ENCODE measurements around the gene CTNNBL1.
"Not testable (repeated sequence)": the region's sequence is repeated elsewhere in the genome, so short reads cannot be mapped to it uniquely, and the experiment has no call there.

CTNNBL1 gene

DNA sequence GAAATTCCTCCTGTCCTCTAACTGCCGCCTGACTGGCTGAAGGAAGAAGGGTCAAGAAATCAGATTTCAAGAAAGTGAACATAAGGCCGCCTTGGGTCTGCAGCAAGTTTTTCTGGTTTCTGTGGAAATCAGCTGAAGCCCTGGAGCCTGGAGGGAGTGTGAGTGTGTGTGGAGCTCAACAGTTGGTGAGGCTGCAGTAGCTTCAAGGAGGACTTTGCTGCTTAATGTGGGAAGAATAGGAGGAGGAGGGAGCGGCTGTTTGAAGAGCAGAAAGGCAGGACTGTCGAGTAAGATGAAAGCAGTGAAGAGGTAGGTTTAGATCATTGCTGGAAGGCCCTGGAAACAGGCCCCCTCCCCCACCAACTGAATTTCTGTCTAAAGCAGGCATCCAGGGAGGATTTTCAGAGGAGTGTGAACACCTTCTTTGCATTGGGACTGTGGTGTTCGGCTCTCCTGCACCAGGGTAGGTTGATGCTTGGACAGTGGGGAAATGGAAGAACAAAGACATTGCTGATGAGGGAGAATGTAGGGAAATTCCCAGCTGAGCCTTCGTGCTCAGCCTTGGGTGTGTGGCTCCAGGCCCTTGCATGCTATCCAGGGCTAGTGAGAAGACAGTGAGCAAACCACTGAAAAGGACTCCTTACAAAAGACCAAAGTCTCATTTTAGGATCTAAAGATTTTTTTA is 129.6 kb downstream of the CTNNBL1 start:
- DNase-seq = no peak

DNA sequence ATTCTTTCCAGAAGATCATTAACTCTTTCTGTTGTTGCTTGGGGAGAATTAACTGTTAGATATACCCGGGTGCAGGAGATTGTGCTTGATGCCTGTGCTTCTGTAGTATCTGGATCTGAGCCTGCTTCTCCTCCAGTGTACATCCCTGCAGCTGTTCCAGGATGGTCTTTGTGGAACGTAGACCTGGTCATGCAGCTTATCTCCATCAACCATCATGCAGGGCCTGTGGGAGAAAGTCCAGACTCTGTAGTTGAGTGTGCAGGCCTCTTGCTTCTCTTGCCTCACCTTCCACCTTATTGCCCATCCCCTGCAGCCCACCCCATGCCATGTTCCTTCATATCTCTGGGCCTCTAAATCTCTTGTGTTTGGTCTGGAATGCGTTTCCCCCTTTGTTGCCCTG is 133.8 kb downstream of the CTNNBL1 start:
- DNase-seq = no peak

DNA sequence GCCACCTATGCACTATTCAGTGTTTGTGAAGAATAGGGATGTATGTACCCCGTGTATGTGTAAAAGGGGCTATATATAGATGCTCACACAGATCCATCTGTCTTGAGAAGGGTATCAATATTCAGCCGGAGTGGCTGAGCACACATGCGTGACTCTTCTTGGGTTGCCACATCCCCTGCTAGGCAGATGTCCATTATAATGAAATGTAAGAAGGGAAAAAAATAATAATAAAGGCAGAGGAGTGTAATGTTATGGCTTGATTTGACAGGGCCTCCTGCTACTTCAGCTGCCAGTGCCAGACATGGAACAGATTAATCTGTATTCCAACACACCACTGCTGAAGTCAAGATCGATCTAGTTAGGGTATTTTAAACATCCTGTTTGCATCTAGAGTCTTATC is 134.9 kb downstream of the CTNNBL1 start:
- no peak for DNase-seq

DNA sequence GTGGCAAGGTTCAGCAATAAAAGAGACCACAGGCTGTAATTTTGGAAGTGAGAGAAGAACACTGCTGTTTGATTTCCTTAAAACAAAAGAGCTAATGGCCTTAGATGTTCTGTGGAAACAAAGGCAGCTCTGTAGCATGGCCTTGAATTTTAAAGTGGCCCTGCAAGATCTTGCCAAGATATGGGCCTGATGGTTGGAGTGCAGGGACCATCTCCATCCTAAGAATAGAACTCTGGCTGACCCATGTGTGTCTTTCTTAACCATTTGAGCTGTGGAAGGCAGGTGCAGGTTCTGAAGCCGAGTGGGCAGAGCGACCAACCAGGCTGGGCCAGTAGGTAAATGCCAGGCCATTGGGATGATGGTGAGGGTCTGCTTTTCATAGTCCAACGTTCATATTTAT is 135.3 kb downstream of the CTNNBL1 start:
- DNase-seq = no peak

DNA sequence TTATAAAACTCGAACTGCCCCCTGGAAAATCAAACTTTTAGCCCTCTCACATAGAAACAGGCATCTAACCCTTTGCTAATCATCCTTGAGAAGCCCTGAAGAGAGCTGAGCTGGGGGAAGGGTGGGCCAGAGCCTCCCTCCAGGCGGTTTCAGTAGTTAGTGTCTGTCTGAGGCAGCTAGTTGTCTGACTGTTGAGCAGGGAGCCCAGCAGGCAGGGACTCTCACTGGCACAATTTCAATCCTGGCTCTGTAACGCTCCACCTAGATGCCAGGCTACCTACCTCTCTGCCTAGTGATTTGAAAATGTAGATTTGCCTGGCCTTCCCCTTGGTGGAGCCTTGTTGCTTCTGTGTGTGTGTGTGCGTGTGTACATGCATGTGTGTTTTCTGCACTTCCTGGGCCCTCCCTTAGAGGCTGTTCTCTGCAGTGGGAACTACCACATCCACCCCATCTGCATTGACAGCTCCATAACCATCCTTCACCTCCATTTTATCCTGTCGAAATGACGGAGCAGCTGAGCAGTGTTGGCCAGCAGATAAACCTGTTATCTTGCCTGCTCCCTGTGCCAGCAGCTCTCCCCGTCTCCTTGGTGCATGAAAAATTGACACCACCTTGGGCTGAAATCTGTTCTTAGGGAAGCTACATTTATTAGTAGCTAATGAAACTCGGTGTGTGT is 139.5 kb downstream of the CTNNBL1 start:
- DNase-seq = no peak

DNA sequence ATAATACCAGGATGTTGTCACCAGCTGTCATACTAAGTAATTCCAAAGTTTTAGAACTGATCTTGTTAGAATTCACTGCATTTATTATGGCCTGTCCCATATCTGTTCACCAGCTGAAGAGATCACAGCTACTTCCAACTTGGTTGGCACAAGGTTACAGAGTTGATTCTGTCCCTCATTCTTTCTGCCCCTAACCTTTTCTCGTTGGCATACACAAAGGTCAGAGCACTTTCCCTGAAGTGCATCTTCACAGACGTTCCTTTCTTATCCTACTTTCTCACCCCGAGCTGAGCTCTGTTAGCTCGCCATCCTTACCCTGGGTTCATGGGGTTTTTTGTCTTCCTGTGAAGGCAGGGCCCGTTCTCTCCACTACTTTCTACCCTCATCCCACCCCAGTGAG is 143.1 kb downstream of the CTNNBL1 start:
- DNase-seq = no peak

DNA sequence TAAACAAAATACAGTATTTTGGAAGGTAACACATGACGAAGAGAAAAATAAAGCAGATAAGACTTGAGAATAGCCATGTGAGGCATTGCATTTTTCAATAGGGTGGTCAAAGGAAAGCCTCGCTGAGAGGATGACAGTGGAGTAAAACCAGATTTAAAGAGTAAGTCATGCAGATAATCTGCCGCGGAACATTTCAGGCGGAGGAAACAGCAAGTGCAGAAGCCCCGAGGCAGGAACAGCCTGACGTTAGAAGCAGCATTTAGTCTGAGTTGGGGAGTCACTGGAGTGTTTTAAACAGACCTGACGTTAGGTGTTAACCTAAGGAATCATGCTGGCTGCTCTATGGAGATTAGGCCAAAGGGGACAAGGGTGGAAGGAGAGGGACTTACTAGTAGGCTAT is 144.1 kb downstream of the CTNNBL1 start:
- no peak for DNase-seq

DNA sequence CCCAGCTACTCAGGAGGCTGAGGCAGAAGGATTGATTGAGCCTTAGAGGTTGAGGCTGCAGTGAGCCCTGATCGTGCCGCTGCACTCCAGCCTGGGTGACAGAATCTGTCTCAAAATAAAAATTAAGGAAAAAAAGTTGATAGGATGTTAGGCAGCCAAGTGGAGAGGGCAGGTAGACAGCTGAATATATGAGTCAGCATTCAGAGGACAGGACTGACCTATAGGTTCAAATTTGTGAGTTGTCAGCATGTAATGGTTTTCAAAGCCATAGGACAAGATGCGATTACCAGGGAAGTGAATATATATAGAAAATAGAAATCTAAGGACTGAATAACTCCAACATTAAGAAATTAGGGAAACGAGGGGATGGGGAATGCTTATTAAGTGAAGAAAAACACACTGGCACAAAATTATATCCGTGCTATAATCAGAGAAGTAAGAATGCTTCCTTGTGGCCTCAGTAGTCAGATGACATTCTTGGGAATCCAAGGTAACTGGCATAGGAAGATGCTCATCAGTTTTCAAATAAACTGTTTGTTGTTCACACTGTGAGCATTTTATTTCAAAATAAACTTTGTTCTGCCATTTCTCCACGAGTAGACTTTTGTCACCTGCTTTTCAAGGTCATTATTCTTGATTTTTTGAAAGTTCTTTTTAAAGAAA is 145.1 kb downstream of the CTNNBL1 start:
- no peak for DNase-seq

DNA sequence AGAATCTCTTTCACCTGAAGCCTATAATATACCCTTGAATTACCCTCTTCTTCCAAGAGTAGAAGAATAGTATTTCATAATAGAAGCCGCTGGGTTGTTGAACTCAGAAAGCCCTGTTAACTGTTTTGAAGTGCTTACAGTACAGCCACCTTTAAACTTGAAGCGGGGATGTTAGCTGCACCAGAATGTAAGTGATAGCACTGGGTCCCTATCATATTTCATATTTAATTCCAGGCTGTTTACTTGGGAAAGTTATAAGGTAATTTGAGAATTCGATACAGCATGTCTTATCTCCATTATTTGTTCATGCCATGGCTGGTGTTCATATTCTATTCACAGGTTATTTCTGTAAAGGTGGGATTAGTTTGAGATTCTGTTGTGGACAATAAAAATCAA is 145.6 kb downstream of the CTNNBL1 start:
- no peak for DNase-seq

DNA sequence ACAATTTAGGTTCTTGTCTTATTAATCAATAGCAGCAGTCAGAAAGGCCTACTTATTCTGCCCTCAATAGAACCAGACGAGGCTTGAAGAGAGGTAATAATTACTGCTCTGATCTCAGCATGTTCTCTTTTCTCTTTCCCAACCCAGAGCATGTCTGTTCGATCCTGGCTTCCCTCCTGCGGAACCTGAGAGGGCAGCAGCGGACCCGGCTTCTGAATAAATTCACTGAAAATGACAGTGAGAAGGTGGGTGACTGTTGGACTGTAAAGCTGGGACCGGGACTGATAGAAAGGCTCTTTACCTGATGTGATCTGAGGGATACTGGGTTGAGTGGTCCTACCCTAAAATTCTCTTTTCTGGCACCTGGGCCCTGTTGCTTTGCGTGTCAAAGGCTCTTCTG is 146.1 kb downstream of the CTNNBL1 start:
- no peak for DNase-seq

DNA sequence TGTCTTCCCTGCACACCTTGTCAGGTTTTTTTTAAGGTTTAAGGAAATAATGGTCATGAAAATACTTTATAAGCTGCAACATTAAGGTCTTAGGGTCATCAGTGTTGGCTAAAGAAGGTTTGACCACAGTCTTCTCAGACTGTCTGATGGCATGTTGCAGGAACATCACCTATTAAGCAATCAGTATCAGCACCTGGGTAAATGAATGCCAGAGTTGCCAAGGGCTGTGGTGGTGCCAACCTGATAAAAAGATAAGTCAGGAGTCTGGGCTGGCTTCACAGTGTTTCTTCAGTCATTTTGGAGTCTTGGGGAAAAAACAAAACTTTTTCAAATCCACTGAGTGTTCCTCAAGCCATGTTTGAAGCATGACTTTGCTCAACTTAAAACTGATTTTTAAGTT is 147.6 kb downstream of the CTNNBL1 start:
- DNase-seq = no peak

DNA sequence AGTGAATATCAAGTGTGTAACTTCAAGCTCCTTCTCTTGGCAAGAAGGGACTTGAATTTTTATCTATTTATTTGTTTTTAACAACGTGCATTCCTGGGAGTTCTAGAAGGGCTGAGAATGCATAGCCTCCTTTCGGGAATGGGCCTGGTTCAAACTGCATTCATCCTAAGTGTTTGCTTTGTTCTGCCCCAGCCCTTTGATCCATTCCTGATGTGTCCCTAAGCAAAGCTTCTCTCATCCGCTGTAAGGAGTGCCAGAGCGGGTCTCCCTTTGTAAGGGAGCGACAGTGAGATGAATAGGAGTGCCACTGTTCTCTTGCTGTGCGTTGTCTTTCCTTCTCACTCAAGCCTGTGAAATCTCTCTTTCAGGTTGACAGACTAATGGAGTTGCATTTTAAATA is 148.1 kb downstream of the CTNNBL1 start:
- no peak for DNase-seq

DNA sequence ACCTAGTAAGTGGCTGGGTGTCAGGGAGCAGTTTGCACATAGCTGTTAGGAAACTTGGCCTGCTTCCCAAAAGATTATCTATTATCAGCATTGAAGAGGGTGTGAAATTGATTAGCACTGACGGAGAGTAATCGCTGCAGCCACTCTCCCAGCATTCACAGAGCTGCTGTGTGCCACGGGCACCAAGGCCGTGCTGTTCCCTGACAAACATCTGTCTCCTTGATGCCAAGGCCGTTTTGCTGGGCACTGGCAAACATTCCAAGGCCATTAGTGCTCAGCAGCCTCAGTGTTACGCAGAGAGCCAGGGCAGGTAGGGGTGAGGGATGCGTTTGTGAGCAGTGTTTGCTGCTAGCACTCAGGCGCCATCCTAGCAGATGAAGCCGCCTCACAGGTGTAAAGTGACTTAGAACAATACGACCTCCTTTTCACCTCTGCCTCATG is 151.4 kb downstream of the CTNNBL1 start:
- DNase-seq = no peak

DNA sequence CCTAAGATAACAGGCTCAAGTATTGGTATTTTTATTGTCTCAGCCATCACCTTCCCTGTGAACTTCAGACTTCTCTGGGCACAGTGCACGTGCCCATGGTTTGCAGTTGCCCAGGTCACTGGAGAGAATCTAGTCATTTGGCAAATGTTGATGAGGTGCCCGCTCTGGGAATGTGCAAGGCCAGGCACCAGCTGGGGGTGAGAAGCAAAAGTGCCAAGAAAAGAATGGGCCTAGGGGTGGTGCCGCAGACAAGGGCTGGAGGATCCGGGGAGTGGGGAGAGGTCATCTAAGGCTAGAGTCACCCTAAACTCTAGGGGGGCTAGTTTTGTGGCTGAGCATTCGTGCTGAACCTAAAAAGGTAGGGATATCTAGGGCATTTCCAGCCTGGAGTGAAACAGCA is 152.0 kb downstream of the CTNNBL1 start:
- DNase-seq = no peak

DNA sequence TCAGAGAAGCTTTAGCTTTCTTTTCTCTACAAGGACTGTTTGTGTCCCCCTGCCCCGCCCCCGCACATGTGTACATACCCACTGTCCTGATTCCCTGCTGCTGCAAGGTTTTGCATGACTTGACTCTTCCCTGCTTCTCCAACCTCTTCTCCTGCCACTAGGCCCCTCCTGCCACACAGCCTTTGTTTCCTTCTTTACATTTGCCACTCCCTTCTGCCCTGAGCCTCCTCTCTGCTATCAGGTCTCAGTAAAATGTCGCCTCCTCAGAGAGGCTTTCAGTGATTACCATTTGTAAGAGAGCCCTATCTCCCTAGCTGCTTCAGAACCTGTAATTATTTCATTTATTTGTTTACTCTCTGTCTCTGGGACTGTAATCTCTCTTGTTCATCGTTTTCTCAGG is 152.7 kb downstream of the CTNNBL1 start:
- DNase-seq = no peak

DNA sequence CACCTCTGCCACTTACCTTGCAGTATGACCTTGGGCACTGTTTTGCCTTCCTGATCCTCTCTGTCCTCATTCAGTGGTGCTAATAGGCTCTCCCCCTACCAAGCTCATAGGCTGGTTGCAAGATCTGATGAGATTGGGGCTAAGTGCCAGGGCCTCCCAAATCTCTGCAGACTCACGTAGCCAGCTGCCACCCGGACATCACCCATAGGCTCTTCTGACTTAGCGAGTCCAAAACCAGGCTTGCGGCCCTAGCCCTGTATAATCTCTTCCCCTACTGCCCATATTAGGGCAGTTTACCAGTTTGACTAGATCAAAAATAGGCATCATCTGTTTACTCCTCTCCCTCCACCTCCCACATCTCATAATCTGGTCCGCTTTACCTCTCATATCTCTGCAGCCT is 154.9 kb downstream of the CTNNBL1 start:
- DNase-seq = no peak

DNA sequence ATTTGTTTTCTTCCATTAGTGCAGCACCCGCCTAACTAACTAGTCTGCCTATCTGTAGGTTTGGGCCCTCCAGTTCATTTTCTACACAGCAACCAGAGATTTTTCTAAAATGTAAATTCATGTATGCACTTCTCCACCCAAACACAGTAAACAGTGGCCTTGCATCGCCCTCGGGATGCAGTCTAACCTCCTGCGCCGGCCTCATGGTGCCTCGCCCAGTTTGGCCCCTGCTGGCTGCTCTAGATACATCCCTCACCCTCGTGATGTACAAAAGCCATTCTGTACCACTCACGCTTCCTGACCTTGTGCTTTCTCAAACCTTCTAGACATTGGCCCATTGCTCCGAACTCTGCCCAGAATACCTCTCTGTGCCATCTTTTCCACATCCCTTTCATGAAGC is 155.3 kb downstream of the CTNNBL1 start:
- DNase-seq = no peak

DNA sequence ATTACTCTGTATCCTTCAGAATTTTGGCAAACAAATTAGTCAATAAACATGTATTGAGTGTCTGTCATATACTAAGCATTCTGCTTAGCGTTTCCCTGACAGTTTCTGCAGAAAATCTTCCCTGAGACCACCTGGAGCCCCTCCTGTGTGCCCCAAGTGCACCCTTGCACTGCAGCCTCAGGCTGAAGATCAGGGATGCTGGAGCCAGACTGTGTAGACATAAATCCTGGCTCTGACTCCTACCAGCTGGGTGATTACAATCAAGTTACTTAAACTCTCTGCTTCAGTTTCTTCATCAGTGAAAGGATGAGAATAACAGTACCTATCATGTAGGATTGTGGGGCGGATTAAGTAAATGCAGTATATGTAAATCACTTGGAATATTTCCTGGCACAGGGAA is 155.7 kb downstream of the CTNNBL1 start:
- DNase-seq = no peak

DNA sequence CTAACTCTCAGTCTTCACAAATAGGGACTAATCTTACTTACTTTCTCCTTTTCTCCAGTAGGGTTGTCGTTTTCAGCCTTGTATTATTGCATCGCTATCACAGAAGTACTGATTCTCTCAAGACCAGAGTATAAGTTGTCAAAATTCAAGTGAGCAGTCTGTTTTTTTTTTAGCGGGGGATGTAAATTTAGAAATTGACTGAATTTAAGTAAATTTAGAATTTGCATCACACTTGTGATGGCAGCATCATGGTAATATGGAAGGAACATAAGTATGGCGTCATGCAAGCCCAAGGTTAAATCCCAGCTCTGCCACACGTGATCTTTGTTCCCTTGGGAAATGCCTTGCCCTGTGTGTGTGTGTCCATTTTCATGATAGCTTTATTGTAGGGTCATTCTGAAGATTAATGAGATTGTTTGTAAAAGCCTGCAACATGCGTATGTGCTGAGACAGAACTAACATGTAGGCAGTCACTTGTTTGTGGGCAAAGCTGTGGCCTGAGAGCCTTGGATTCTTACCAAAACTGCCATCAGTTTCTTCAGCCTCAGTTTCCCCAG is 156.3 kb downstream of the CTNNBL1 start:
- no peak for DNase-seq

DNA sequence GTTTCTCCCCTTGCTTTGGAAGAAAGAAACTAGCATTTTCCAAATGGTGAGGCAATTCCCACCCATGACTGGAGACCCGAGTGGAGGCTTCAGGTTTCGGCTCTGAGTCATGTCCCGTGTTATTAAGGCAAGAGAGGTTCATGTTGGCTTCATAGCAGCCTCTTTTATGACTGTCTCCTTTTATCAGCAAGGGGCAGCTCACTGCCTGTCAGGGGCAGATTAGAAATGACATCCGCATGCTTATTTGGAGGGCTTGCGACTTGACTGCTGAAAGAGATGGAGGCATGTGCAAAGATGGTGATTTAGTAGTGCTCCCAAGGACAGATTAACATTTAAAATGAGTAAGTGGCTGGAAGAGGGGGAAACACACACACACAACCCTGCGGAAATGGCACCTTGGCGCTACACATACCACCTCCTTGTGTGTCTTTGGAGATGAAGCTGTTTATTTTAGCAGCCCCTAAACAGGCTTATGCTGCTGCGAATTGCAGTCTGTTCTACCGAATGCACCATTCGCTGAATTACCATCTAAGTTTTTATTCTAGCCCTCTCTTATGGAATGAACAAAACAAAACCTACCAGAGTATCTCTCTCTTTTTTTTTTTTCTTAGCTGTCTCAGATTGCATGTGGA is 157.0 kb downstream of the CTNNBL1 start:
- no peak for DNase-seq

DNA sequence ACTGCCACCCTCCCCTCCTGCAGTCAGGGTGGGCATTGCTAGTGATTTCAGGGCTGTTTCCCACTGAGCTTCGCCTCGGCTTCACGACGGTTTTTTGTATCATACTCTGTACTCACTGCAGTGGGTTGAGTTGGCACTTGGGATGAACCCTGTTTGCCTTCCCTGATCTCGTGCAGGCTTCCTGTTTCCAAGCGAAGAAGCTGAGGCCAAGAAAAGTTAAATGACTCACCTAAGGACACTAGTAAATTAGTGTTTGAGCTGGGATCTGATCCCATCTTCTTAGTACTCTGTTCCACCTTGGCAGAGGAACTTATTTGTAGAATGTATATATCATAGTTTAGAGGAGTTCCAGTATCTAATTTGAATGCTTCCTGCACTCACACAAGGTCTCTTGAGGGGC is 158.8 kb downstream of the CTNNBL1 start:
- DNase-seq = no peak

DNA sequence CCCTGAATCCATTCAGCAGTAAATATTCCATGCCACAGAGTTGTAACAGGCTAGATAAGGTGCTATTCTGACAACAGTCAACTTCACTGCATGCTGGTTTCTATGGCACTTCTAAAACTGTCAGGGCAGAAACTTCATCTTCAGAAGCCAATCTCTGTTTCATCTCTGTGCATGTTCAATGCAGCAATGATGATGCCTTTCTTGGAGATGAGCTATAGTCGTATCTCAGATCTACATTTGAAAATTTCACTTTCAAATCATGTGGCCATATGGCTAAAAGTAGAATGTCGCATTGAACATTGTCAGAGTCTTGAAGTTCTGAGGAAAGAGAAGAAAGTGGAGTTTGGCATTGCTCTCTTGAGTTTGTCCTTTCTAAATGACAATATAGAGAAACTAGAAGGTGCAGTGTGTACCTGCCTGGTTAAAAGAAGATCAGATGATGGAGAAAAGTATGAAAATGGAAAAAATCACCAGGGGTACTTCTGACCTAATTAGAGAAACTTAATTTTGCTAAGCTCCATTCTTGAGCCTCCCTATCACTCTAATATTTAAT is 160.1 kb downstream of the CTNNBL1 start:
- DNase-seq = no peak

DNA sequence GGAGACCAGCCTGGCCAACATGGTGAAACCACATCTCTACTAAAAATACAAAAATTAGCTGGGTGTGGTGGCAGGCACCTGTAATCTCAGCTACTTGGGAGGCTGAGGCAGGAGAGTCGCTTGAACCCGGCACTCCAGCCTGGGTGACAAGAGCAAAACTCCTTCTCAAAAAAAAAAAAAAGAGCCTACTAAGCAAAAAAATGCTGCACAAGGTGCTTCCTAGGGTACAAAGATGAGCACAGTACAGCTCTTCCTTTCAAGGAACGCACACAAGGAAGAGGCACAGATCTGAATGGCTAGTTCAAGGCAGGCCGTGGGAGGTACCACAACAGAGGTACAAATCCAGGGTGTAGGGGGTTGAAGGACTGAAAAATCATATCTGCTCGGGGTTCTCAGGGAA is 162.2 kb downstream of the CTNNBL1 start:
- not testable (repeated sequence) for DNase-seq

All from activated effector memory CD4-positive, alpha-beta T cell treated with Interleukin-2 at 50 U/mL for 16 hours (primary cell).